ENCODE results near the gene EPHA7.

- no peak for TF ChIP-seq POLR2A (IDR thresholded peaks at IDR 0.05)
- TF ChIP-seq CTCF (IDR thresholded peaks at IDR 0.05): no peak
These were observed 160.0 kb downstream of the EPHA7 start for GRCh38 chr6:93259332-93259731.
